Transverse colon (tissue), 4 donors: ENCODE data around the gene TMC6.

Source experiments
- CTCF ChIP-seq, 5 experiments: fragments of 200-600 bp in 3 of 5; fragments of 450-650 bp in 2 of 5; sonication (generic) in 3 of 5; IDR thresholded peaks; 1 replicate in 2 of 5; 2 replicates in 3 of 5; pipeline ENCODE4 v1.5.1; 2016 to 2017; ENCODE audit warnings: antibody characterized with exemption in 5 of 5, inconsistent platforms in 3 of 5, mild to moderate bottlenecking in 2 of 5, moderate library complexity in 1 of 5
- EP300 ChIP-seq: sonication (generic); formaldehyde crosslinking; IDR thresholded peaks from one replicate; pipeline ENCODE4 v1.6.1; 2017; ENCODE audit warnings: antibody characterized with exemption, low read depth
- POLR2A ChIP-seq: fragments of 450-650 bp; IDR thresholded peaks from one replicate; pipeline ENCODE4 v1.6.1; 2016; ENCODE audit warnings: antibody characterized with exemption, mild to moderate bottlenecking, moderate library complexity
- POLR2AphosphoS5 ChIP-seq, 3 donors: sonication (generic); formaldehyde crosslinking; IDR thresholded peaks; one replicate each; pipeline ENCODE4 v1.6.1; 2016; ENCODE audit warnings: antibody characterized with exemption in 3 of 3

DNA sequence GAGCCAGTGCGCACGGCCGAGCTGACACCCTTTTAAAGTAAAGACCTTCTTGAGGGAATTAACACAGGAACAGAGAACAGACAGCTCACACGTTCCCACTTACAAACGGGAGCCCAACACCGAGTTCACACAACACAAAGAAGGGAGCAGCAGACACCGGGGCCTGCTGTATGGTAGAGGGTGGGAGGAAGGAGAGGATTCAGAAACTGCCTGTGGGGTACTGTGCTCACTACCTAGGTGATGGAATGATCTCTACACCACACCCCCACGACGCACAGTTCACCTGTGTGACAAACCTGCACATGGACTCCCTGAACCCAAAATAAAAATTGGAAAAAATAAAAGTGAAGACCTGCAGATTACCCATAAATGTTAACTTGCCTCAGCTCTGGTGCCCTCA is 32.5 kb downstream of the TMC6 start:
- TF ChIP-seq EP300 (no peak), CTCF (IDR thresholded peaks at IDR 0.05) (no peak), POLR2A (no peak), POLR2AphosphoS5 (IDR thresholded peaks at IDR 0.05) (no peak)
